HL-60 (cell line): ENCODE results near the gene BUB3.

ENCODE experiments used
- DNase-seq, 2 experiments: peaks; one replicate each; pipeline ENCODE4 v3.0.0-alpha.2; 2010 to 2020; ENCODE audit warnings: low read depth in 1 of 2, low spot score in 1 of 2
- H3K27ac ChIP-seq: fragments of 250-450 bp; sonication (Bioruptor Pico); replicated peaks from 2 replicates; pipeline ENCODE4 v1.5.1; 2020; ENCODE audit warnings: mild to moderate bottlenecking, moderate library complexity
- H3K27me3 ChIP-seq: fragments of 250-450 bp; sonication (Bioruptor Pico); 2 replicates; pipeline ENCODE4 v1.5.1; 2021; ENCODE audit warnings: mild to moderate bottlenecking, moderate library complexity; ENCODE audit not compliant: insufficient read depth, poor library complexity, severe bottlenecking
- H3K4me3 ChIP-seq: replicated peaks from 2 replicates; pipeline ENCODE4 v1.5.1; 2011; ENCODE audit warnings: mild to moderate bottlenecking, control low read depth, low read length; ENCODE audit not compliant: insufficient read depth
- CTCF ChIP-seq: IDR thresholded peaks from one replicate; pipeline ENCODE4 v1.5.1; 2011; ENCODE audit warnings: low read length, control low read depth, inconsistent platforms; ENCODE audit not compliant: insufficient read depth
- GABPA ChIP-seq: IDR thresholded peaks from 2 replicates; pipeline ENCODE4 v1.6.1; 2012; ENCODE audit warnings: low read depth
- POLR2AphosphoS5 ChIP-seq: IDR thresholded peaks from 2 replicates; pipeline ENCODE4 v1.6.1; 2012; ENCODE audit warnings: low read depth
- REST ChIP-seq: IDR thresholded peaks from 2 replicates; pipeline ENCODE4 v1.6.1; 2012; ENCODE audit warnings: low read depth; ENCODE audit not compliant: insufficient replicate concordance
- SPI1 ChIP-seq: IDR thresholded peaks from 2 replicates; pipeline ENCODE4 v1.6.1; 2012; ENCODE audit warnings: low read depth, mild to moderate bottlenecking, borderline replicate concordance

Gene BUB3

GRCh38 chr10:123134915-123135414, 19.2 kb upstream of the BUB3 start:
- no peak for DNase-seq
- Histone ChIP-seq H3K27me3 (peaks cover 92% of the 10 kb centered on the region), H3K4me3 (peak overlapping the region; percentile 49; the same call in 1 of the 2 replicates), H3K27ac (no peak overlapping the region)
- TF ChIP-seq POLR2AphosphoS5: no peak
- no peak for TF ChIP-seq CTCF
- TF ChIP-seq SPI1: no peak
- no peak for TF ChIP-seq GABPA
- no peak for TF ChIP-seq REST

- Histone ChIP-seq H3K4me3 (peak within 1 kb of the TSS; percentile 49), H3K27me3 (peaks cover 94% of the 10 kb centered on the region), H3K27ac (no peak within 1 kb of the TSS)
- TF ChIP-seq CTCF: no peak
- TF ChIP-seq REST: no peak
- no peak for TF ChIP-seq POLR2AphosphoS5
- TF ChIP-seq GABPA: no peak
- TF ChIP-seq SPI1: no peak
- peak in 1 of 2 experiments; percentile 36 for DNase-seq
Observed at GRCh38 chr10:123135415-123136141, 18.6 kb upstream of the BUB3 start, which contains the start of gene HMX3. HMX3 (plus strand) TSS chr10:123135970; CDS start chr10:123136051, 81 bp downstream.

- Histone ChIP-seq H3K4me3 (peak overlapping the region; percentile 49; the same call in 1 of the 2 replicates), H3K27me3 (peaks cover 94% of the 10 kb centered on the region), H3K27ac (no peak overlapping the region)
- DNase-seq: no peak
- TF ChIP-seq CTCF (no peak), SPI1 (no peak), POLR2AphosphoS5 (no peak), REST (no peak), GABPA (no peak)
Observed at GRCh38 chr10:123136221-123136805, 17.9 kb upstream of the BUB3 start.
